ENCODE measurements around the gene S100A1. TPM values are rescaled to one million over a fixed set of nuclear protein-coding genes. Genes with fewer than 3 reads are reported as not detected.

Gene S100A1
- polyA plus RNA-seq, 1 of the 3 experiments (the other 2 are of a cell fraction), result 0.18 TPM

GRCh38 chr1:153599847-153600246 lies 28.4 kb upstream of the S100A1 start:
- TF ChIP-seq FOSL2 (IDR thresholded peaks at IDR 0.05; ENCODE audit: borderline replicate concordance, low read depth) (no peak), GABPA (IDR thresholded peaks at IDR 0.05; ENCODE audit: low read depth) (no peak), RAD21 (IDR thresholded peaks at IDR 0.05; ENCODE audit: low read length) (no peak), REST (IDR thresholded peaks at IDR 0.05; ENCODE audit: low read depth, low read length) (no peak), TEAD4 (IDR thresholded peaks at IDR 0.05; ENCODE audit: borderline replicate concordance, insufficient read depth) (no peak), RXRA (IDR thresholded peaks at IDR 0.05; ENCODE audit: borderline replicate concordance, low read depth) (no peak), FOXM1 (IDR thresholded peaks at IDR 0.05; ENCODE audit: low read depth) (no peak), POLR2AphosphoS5 (IDR thresholded peaks at IDR 0.05; ENCODE audit: low read depth, low read length) (no peak), SMC3 (IDR thresholded peaks at IDR 0.05; ENCODE audit: low read depth, low read length) (no peak), USF2 (IDR thresholded peaks at IDR 0.05; ENCODE audit: borderline replicate concordance, low read depth, low read length) (no peak), GATA2 (CRISPR knock-in tag; IDR thresholded peaks at IDR 0.05) (no peak), FOXJ3 (CRISPR knock-in tag; IDR thresholded peaks at IDR 0.05) (no peak), SIN3A (IDR thresholded peaks at IDR 0.05; ENCODE audit: borderline replicate concordance, low read depth, low read length) (no peak), RFX5 (IDR thresholded peaks at IDR 0.05; ENCODE audit: low read length) (no peak), MXI1 (IDR thresholded peaks at IDR 0.05; ENCODE audit: low read depth, low read length) (no peak), NRF1 (IDR thresholded peaks at IDR 0.05; ENCODE audit: low read depth, low read length) (no peak), TCF12 (IDR thresholded peaks at IDR 0.05) (no peak), YY1 (IDR thresholded peaks at IDR 0.05; ENCODE audit: low read depth) (no peak), PBX3 (IDR thresholded peaks at IDR 0.05) (no peak)
- Histone ChIP-seq H3K27me3 (ENCODE audit: insufficient read depth) (no peaks in the 10 kb centered on the region), H3K9me3 (no peaks in the 10 kb centered on the region), H3K4me3 (ENCODE audit: low read depth in 2 of 2, low read length in 1 of 2) (no peak overlapping the region), H3F3A (replicated peaks; ENCODE audit: insufficient read depth) (peaks cover 21% of the 10 kb centered on the region), H3K9ac (no peak overlapping the region), H3K27ac (ENCODE audit: low read depth in 2 of 2, low read length in 1 of 2) (no peak overlapping the region), H3K36me3 (replicated peaks in 1 of 2; ENCODE audit: control insufficient read depth in 1 of 2, insufficient read depth in 2 of 2, low read length in 1 of 2) (no peaks in the 10 kb centered on the region), H4K20me1 (ENCODE audit: insufficient read depth) (no peaks in the 10 kb centered on the region), H2AFZ (ENCODE audit: low read depth) (no peak overlapping the region), H3K4me1 (ENCODE audit: control insufficient read depth in 1 of 2, insufficient read depth in 2 of 2, low read depth in 1 of 2, low read length in 1 of 2) (peaks cover 4 to 5% of the 10 kb centered on the region in 2 experiments; a peak in 1 of 4 replicates), H3K79me2 (ENCODE audit: insufficient read depth) (no peaks in the 10 kb centered on the region), H3K9me2 (no peaks in the 10 kb centered on the region), H3K4me2 (no peak overlapping the region)
- no peak for DNase-seq
- CTCF ChIA-PET, result interaction anchor here (1.2 to 1.9 kb wide), 3 partner anchors 18 to 32 kb away, joined by 3 to 7 read pairs (median 5); no protein-coding TSS in a partner anchor
- 85% methylated on average over 7 of the region's 7 CpGs for WGBS (ENCODE audit: low lambda C conversion rate)
- POLR2A ChIA-PET, result no interaction called here
